ENCODE data around the gene TIMP1.

The TIMP1 gene

GRCh38 chrX:47570794-47571193 is 11.4 kb upstream of the TIMP1 start:
- H3K9me3 ChIP-seq (ENCODE audit: low read depth, low read length): no peaks in the 10 kb centered on the region
- H3K9ac ChIP-seq (ENCODE audit: insufficient read length): no peak overlapping the region
- no peak overlapping the region for H3K27ac ChIP-seq
- no peak overlapping the region for H3K4me3 ChIP-seq
- TF ChIP-seq FOXP2 (optimal IDR thresholded peaks at IDR 0.05; ENCODE audit: control extremely low read depth, extremely low read length, insufficient read depth) (no peak), POLR2AphosphoS5 (IDR thresholded peaks at IDR 0.05; ENCODE audit: borderline replicate concordance, low read depth, low read length) (no peak), EZH2 (IDR thresholded peaks at IDR 0.05) (no peak)
- DNase-seq (ENCODE audit: low read depth, low spot score): no peak
- H3K36me3 ChIP-seq (ENCODE audit: insufficient read depth, low read length): peaks cover 40% of the 10 kb centered on the region; the same call in 1 of the 2 replicates

GRCh38 chrX:47571215-47571614 is 11.0 kb upstream of the TIMP1 start:
- no peak for TF ChIP-seq POLR2AphosphoS5 (IDR thresholded peaks at IDR 0.05; ENCODE audit: borderline replicate concordance, low read depth, low read length)
- no peak for TF ChIP-seq EZH2 (IDR thresholded peaks at IDR 0.05)
- no peak for TF ChIP-seq FOXP2 (optimal IDR thresholded peaks at IDR 0.05; ENCODE audit: control extremely low read depth, extremely low read length, insufficient read depth)
- H3K4me3 ChIP-seq: no peak overlapping the region
- H3K36me3 ChIP-seq (ENCODE audit: insufficient read depth, low read length): peaks cover 40% of the 10 kb centered on the region; the same call in 1 of the 2 replicates
- H3K9me3 ChIP-seq (ENCODE audit: low read depth, low read length): no peaks in the 10 kb centered on the region
- no peak overlapping the region for H3K27ac ChIP-seq
- DNase-seq (ENCODE audit: low read depth, low spot score): no peak
- H3K9ac ChIP-seq (ENCODE audit: insufficient read length): no peak overlapping the region

GRCh38 chrX:47571896-47572295 is 10.3 kb upstream of the TIMP1 start:
- peaks cover 33% of the 10 kb centered on the region; the same call in 1 of the 2 replicates for H3K36me3 ChIP-seq (ENCODE audit: insufficient read depth, low read length)
- TF ChIP-seq FOXP2 (optimal IDR thresholded peaks at IDR 0.05; ENCODE audit: control extremely low read depth, extremely low read length, insufficient read depth) (no peak), EZH2 (IDR thresholded peaks at IDR 0.05) (no peak), POLR2AphosphoS5 (IDR thresholded peaks at IDR 0.05; ENCODE audit: borderline replicate concordance, low read depth, low read length) (no peak)
- no peaks in the 10 kb centered on the region for H3K9me3 ChIP-seq (ENCODE audit: low read depth, low read length)
- no peak overlapping the region for H3K27ac ChIP-seq
- DNase-seq (ENCODE audit: low read depth, low spot score): no peak
- H3K4me3 ChIP-seq: no peak overlapping the region
- no peak overlapping the region for H3K9ac ChIP-seq (ENCODE audit: insufficient read length)

GRCh38 chrX:47572773-47573340 is 9.4 kb upstream of the TIMP1 start:
- Histone ChIP-seq H3K9ac (ENCODE audit: insufficient read length) (no peak overlapping the region), H3K36me3 (ENCODE audit: insufficient read depth, low read length) (peaks cover 24% of the 10 kb centered on the region; the same call in 1 of the 2 replicates), H3K4me3 (no peak overlapping the region), H3K9me3 (ENCODE audit: low read depth, low read length) (no peaks in the 10 kb centered on the region), H3K27ac (no peak overlapping the region)
- DNase-seq (ENCODE audit: low read depth, low spot score): no peak
- TF ChIP-seq EZH2 (IDR thresholded peaks at IDR 0.05) (no peak), POLR2AphosphoS5 (IDR thresholded peaks at IDR 0.05; ENCODE audit: borderline replicate concordance, low read depth, low read length) (no peak), FOXP2 (optimal IDR thresholded peaks at IDR 0.05; ENCODE audit: control extremely low read depth, extremely low read length, insufficient read depth) (no peak)

- Histone ChIP-seq H3K9ac (ENCODE audit: insufficient read length) (no peak overlapping the region), H3K27ac (no peak overlapping the region)
Observed at GRCh38 chrX:47573341-47574075, 8.7 kb upstream of the TIMP1 start.

DNA sequence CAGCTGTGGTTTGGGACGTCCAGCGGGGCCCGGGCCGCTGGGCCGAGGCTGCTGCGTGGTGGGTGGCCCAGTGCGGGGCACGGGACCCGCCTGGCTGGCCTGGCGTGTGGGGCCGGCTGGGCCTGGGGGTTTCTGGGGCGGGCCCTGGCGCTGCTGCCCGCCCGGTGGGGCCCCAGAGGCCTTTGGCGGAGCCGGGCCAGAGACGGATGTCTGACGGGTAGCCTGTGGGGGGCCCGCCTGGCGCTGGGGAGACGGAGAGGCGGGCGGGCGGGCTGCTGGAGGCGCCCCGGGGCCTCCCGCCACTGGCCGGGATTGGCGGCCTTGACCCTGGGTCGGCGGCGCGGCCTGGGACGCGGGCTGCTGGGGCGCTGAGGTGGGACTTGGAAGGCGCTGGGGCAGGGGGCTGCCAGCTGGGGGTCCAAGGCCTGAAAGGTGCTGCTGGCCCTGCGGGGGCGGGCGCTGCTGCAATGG is 8.1 kb upstream of the TIMP1 start:
- Histone ChIP-seq H3K36me3 (ENCODE audit: insufficient read depth, low read length) (peaks cover 13% of the 10 kb centered on the region; the same call in 1 of the 2 replicates), H3K9ac (ENCODE audit: insufficient read length) (no peak overlapping the region), H3K4me3 (no peak overlapping the region), H3K27ac (no peak overlapping the region), H3K9me3 (ENCODE audit: low read depth, low read length) (no peaks in the 10 kb centered on the region)
- no peak for DNase-seq (ENCODE audit: low read depth, low spot score)
- TF ChIP-seq POLR2AphosphoS5 (IDR thresholded peaks at IDR 0.05; ENCODE audit: borderline replicate concordance, low read depth, low read length): no peak
- TF ChIP-seq FOXP2 (optimal IDR thresholded peaks at IDR 0.05; ENCODE audit: control extremely low read depth, extremely low read length, insufficient read depth): no peak
- TF ChIP-seq EZH2 (IDR thresholded peaks at IDR 0.05): no peak

More at GRCh38 chrX:47573341-47574075, 8.7 kb upstream of the TIMP1 start:
- no peak for TF ChIP-seq POLR2AphosphoS5 (IDR thresholded peaks at IDR 0.05; ENCODE audit: borderline replicate concordance, low read depth, low read length)
- TF ChIP-seq FOXP2 (optimal IDR thresholded peaks at IDR 0.05; ENCODE audit: control extremely low read depth, extremely low read length, insufficient read depth): no peak
- TF ChIP-seq EZH2 (IDR thresholded peaks at IDR 0.05): no peak
- Histone ChIP-seq H3K9me3 (ENCODE audit: low read depth, low read length) (no peaks in the 10 kb centered on the region), H3K4me3 (no peak overlapping the region), H3K36me3 (ENCODE audit: insufficient read depth, low read length) (peaks cover 18% of the 10 kb centered on the region; the same call in 1 of the 2 replicates)
- no peak for DNase-seq (ENCODE audit: low read depth, low spot score)

DNA sequence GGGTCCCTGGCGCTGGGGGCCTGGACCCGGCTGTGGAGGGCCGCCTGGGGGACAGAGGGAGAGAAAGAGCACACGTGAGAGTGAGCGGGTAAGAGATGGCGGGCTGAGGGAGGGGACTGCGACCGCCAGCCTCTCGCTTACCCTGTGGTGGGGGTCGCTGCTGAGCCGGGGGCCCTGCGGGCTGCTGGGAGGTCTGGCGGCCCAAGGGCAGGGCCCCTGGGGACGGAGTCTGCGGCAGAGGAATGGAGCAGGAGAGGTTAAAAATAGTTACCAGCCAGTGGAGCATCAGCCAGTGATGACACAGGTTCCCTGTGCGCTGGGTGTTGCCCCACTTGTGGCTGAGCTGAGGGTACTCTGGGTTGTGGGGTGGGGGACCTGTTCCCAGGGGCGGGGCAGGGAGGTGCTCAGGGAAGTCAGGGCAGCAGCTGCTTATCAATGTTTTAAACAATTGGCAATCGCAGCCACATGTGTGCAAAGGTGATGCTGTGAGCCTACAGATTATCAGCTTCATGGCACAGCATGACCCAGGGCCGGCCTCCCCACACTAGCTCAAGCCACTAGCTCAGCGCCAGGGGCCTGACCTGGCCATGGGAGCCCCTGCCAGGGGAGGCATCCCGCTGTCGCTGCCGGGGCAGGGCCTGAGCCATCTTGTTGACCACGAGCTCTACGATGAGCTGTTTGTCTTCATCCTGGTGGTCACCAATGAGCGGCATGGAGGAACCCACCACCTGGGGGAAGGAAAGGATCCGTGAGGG is 7.5 kb upstream of the TIMP1 start:
- no peak for TF ChIP-seq FOXP2 (optimal IDR thresholded peaks at IDR 0.05; ENCODE audit: control extremely low read depth, extremely low read length, insufficient read depth)
- TF ChIP-seq POLR2AphosphoS5 (IDR thresholded peaks at IDR 0.05; ENCODE audit: borderline replicate concordance, low read depth, low read length): no peak
- no peak for TF ChIP-seq EZH2 (IDR thresholded peaks at IDR 0.05)
- H3K9me3 ChIP-seq (ENCODE audit: low read depth, low read length): no peaks in the 10 kb centered on the region
- H3K27ac ChIP-seq: no peak overlapping the region
- no peak for DNase-seq (ENCODE audit: low read depth, low spot score)
- H3K36me3 ChIP-seq (ENCODE audit: insufficient read depth, low read length): peaks cover 10% of the 10 kb centered on the region; the same call in 1 of the 2 replicates
- H3K4me3 ChIP-seq: no peak overlapping the region
- H3K9ac ChIP-seq (ENCODE audit: insufficient read length): no peak overlapping the region
